ENCODE results near the gene GCLC.
"Not testable (repeated sequence)": the region's sequence is repeated elsewhere in the genome, so short reads cannot be mapped to it uniquely, and the experiment has no call there.

Gene GCLC

GRCh38 chr6:53544470-53545308, at the start of gene GCLC:
TSS of gene GCLC (minus strand) at chr6:53545101. CDS start at chr6:53544645, 456 bp downstream.
- DNase-seq = peak; percentile 55

GRCh38 chr6:53594596-53594995, 49.7 kb upstream of the GCLC start:
- no peak for DNase-seq

DNA sequence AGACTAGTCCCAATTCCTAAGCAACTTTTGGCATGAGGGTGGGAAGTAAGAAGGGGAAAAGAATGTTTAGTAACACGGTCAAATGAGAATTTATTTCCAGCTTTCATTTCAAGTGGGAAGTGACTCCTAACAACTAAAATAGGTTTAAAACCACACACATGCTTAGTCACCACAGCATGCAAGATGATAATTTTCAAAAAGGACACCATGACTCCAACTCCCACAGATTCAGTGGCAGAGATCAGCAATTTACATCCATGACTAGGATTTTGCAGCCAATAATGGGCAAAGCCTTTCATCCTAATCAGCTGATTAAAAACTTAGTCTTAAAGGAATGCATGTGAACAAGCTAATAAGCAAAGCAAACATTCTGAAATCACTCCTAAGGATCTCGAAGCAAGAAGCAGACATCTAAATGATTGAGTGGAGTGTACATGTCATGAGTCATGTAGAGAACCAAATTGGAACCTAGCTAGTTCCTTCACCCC, 48.1 kb upstream of the GCLC start:
- no peak for DNase-seq

DNA sequence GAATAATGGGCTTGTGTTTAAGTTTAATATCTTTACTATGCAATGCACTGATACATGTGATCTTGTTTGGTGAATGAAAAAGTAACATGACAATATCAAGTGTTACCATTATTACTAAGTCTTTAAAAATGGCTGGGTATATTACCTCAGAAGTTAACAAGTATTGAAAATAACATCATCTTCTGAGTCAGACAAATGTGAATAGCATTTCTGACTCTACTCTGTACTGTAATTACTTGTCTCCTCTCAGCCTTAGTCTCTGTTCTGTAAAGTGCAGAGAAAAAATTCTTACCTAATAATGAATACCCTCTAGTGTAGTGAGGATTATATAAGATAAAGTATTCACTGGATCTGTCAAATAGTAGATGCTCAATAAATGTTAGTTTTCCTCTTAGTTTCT, 47.0 kb upstream of the GCLC start:
- no peak for DNase-seq

GRCh38 chr6:53588816-53589509, 44.1 kb upstream of the GCLC start:
- no peak for DNase-seq

DNA sequence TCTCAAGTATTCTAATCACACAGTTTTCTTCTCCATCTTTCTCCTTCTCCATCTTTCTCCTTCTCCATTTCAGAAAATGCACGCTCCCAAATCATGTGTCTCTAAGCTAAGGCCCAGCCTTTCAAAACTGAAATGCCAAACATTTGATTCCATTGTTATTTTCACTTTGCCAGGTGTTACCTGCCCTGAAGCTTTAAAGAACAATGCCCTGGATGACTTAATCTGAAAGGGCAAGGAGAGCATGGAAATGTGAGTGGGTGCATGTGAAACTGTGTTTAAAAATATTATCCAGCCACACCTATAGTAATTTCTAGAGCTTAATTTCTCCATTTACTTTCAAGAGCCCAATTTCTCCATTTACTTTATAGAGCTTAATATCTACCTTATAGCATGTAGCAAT, 42.4 kb upstream of the GCLC start:
- DNase-seq = no peak

DNA sequence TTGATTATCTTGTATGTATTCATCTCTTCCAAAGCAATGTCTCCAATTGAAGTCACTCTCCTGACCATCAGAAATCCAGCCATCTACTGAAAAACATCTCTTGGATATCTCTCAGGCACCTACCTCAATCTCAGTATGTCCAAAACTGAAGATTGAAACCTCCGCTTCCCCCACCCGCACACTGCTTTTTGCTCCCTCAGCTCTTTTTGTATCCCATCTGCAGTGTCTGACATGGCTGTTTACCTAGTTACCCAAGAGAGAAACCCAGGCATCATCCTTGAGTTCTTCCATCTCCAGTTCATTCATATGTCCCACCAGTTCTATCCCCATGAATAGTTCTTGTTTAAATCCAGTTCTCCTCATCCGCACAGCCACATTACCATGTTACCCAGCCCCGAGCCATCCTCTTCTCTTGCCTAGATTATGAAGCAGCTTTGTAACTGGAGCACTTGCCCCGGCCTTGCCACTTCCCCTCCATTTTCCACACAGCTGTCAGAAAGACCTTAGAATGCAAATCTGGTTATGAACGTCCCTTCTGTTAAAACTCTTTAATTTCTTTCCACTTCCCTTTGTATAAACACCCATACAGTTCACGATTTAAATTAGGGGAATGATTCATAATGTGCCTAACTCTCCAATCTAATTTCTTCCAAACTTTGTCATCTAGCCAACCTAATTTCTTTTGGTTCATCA, 40.5 kb upstream of the GCLC start:
- DNase-seq = no peak

DNA sequence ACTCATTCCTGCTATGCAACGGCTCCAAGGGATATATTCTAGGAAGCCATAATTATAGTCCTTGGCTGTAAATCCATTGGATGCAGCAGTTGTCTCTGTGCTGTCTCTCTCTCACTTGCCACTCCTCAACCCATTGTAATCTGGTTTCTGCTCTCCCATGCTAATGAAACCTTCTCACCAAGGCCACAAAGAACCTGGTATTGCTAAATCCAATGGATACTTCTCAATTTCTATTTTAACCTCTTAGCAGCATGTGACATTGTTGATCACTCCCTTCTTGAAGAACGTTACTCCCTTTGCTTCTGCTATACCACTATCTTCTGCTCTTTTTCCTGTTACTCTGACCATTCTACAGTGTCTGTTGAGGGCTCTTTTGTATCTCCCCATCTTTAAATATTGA, 39.8 kb upstream of the GCLC start:
- no peak for DNase-seq

GRCh38 chr6:53583451-53583850, 38.5 kb upstream of the GCLC start:
- DNase-seq = no peak

DNA sequence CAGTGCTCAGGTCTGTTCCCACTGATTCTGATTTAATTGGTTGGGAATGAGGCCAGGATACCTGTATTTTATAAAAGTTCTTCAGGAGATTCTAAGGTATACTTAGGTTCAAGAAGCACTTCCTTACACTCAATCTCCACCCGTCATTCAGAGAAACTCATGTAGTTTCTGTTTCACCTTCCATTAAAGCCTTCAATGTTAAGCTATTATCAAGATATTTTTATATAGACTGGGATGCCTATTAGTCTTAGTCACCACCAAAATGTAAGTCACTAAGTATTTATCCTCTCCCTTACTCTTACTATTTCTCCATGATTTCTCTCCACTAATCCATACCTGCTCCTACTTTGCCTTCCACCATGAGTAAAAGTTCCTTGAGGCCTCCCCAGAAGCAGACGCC, 38.1 kb upstream of the GCLC start:
- DNase-seq = no peak

DNA sequence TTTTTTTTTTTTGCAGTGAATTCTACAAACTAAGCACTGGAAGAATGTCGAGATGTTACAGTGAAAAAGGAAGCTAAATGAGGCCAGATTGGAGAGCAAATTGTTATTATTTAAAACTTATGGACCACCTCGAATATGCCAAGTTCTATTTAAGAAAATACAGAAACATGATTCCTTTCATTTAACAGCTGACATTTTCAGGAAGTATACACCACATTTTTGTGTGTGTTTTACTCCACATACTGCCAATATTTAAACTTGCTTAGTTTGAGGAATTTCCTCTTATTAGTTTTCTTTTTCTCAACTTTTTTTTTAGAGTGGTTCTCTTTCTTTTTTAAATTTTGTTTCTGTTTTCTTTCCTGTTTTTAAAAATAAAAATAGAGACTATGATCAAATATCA, 37.0 kb upstream of the GCLC start:
- DNase-seq = no peak

DNA sequence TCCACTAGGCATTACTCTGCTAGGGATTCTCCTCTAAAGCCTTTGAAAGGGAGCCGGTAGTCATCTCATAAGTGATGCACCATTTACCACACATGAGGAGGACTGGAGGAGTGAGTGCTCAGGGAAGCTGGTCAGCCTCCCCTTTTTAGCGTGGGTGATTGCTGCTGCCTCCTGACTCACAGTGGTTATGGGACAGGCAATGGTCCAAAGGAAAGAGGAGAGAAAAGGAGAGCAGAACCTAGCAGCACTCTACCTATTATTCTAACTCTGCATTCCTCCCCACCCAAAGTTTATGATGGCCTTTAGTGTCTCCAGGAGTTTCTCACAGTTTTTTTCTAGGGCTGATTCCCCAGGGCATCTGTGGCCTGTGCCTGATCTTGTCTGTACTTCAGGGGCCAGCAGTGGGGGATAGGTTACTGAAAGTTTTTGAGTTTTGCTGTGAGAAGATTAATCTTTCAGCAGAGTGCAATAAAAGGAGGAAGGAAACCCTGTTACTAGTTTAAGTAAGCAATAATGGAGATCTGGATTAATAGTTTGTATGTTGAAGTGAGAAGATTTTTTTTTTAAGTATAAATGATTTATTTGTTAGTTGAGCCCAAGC, 36.4 kb upstream of the GCLC start:
- DNase-seq = no peak

GRCh38 chr6:53579338-53579737, 34.4 kb upstream of the GCLC start:
- DNase-seq = no peak

DNA sequence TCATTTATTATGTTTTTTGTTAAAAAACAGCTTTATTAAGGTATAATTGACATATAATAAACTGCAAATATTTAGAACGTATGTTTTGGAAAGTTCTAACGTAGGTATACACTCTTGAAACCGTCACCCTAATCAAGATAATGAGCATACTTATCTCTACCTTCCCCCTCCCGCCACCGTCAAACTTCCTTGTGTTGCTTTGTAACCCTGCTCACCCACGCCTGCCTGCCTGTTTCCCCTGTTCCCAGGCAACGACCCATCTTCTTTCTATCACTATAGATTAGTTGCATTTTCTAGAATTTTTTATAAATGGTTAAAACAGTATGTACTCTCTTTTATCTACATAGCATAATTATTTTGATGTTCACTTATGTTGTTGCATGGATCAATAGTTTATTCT, 33.5 kb upstream of the GCLC start:
- DNase-seq = no peak

DNA sequence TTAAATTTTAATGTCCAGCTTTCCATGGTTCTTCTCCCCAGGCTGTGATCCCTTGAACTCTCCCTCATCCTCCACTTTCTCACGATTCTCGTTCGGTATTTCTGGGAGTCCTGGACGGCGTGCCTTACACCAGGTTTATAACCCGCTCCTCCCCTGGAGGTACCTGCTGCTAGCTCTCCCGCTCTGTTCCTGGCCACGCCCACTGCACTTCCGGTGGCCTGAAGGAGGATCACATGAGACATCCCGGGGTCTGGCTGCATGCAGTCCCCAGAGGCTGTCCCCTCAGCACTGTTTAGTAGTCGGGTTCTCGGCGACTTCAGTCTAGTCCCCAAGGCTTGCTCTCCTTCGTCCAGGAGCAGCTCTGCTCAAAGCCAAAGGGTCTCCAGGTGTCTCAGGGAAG, 28.4 kb upstream of the GCLC start:
- DNase-seq = no peak

DNA sequence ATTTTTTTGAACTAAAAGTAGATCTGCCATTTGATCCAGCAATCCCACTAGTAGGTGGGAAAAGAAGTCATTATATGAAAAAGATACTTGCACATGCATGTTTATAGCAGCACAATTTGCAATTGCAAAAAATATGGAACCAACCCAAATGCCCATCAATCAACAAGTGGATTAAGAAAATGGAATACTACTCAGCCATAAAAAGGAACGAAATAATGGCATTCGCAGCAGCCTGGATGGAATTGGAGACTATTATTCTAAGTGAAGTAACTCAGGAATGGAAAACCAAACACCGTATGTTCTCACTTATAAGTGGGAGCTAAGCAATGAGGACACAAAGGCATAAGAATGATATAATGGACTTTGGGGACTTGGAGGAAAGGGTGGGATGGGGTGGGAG, 27.5 kb upstream of the GCLC start:
- not testable (repeated sequence) for DNase-seq

DNA sequence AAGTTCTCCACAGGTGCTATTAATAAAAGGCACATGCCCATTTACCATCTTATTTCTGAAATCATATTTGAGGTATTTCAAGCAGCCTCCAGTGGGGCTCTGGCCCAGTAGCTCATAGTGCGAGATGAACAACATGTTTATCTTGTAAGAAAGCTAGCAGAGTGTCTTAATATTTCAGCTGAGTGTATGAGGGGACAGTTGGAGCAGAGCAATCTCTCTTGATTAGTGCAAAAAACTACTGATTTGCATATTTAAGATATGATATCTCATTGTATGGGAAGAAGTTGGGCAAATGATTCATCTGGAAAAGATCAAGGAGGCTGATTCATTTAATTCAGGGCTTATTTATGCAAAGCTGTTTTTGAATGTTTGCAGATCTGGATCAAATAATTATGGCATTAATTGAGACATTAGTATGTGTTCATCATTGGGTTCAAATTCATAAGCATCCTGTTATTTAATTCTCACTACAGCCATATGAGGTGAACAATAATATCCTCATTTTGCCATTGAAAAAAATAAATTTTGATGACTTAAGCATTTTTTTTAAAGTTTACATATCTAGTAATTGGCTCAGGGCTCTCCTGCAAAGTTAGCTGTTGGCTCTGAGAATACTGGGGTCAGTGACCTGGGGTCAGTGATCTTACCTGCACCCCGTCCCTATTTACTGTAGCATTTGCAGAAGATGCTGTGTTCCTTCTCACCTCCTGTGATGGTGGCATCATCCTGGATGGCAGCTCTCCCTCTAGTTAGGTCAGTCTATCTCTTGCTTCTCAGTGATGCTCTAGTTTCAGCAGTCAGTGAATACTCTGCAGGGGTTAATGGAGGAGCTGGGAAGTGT, 24.1 kb upstream of the GCLC start:
- DNase-seq = no peak

DNA sequence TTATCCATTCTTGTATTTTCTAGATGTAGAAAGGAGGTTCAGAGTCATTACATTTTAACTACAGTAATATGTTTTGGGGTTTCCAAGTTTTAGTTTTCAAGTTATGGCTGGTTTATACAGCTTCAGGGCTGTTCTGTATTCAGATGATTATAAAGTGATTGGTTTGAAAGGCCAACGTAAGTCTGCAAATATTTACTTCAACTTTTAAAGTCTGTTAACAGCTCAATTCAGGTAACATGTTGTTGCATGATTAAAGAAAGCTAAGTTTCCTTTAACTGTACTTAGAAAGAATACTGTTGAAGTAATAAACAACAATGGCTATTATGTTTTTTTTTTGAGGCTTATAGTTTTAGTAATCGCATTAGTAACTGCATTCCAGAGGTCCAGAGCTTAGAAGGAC, 22.8 kb upstream of the GCLC start:
- DNase-seq = no peak

- no peak for DNase-seq
Observed at GRCh38 chr6:53566755-53567154, 21.9 kb upstream of the GCLC start.

DNA sequence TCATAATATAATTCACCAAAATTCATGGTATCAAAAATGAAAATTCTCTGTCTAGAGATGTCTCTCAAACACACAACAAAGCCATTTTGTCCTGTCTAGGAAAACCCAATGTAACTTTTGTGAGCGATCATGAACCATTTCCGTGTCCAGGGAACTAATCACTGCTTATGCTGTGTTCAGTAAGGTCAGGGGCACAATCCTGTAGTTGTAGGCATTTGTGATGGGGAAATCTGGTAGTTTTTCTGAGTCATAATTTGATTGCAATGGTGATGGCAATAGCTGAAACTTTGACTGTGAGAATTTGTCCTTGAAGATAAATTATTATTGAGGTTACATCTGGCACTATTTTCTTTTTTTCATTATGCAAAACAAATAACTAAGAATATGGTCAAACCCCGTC, 21.0 kb upstream of the GCLC start:
- no peak for DNase-seq

DNA sequence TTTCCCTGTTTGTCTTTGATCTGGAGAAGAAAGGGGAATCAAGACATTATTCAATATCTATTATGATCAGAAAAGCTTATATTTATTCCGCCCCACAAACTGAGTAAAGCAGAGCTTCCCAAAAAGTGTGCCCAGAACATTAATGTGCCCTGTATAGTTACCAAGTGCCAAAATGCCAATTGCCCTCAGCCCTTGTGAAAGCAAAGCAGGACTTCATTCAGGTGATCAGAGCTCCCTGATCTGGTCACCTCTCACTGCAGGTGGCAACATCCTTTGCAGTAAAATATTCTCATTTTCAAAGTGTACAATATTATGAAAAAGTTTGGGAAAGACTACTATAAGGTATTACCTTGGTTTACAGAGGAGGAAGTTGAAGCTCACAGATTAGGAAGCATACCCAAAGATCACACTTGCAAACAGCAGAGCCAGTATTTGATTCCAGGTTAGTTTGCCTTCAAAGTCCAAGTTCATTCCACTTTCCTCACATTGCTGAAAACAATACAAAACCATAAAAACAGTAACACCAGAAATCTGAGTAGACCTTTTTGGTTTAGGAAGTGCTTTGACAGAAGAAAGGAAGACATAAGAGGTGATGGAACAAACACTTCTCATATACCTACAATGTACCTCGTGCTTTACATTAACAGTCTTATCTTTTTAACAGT, 19.6 kb upstream of the GCLC start:
- no peak for DNase-seq
